Cardiac muscle cell (in vitro differentiated cells and primary cell): ENCODE measurements around the gene SULF2. TPM values are rescaled to one million over a fixed set of nuclear protein-coding genes. Genes with fewer than 3 reads are reported as not detected.

Source experiments
- DNase-seq, 2 donors: peaks; one replicate each; pipeline versions ENCODE4 v3.0.0 to v3.0.0-alpha.2; 2010 to 2017; ENCODE audit warnings: low read depth in 1 of 2, low spot score in 1 of 2
- H3K27ac ChIP-seq: fragments of 200-600 bp; sonication (generic); 2 replicates; pipeline ENCODE4 v1.5.1; 2016
- H3K27me3 ChIP-seq: fragments of 200-600 bp; sonication (generic); 2 replicates; pipeline ENCODE4 v1.6.0; 2016; ENCODE audit warnings: control low read depth
- H3K36me3 ChIP-seq: fragments of 200-600 bp; sonication (generic); 2 replicates; pipeline ENCODE4 v1.5.1; 2016; ENCODE audit warnings: control low read depth
- H3K4me1 ChIP-seq: fragments of 200-600 bp; sonication (generic); 2 replicates; pipeline ENCODE4 v1.8.1; 2017; ENCODE audit warnings: low read depth, mild to moderate bottlenecking, mixed run types
- H3K4me3 ChIP-seq: fragments of 200-600 bp; sonication (generic); 2 replicates; pipeline ENCODE4 v1.5.1; 2016; ENCODE audit warnings: mild to moderate bottlenecking
- H3K9me3 ChIP-seq: fragments of 200-600 bp; sonication (generic); 2 replicates; pipeline ENCODE4 v1.5.1; 2017; ENCODE audit warnings: low read depth, mild to moderate bottlenecking, control low read depth
- CTCF ChIP-seq: IDR thresholded peaks from 2 replicates; pipeline ENCODE4 v1.5.1; 2012; ENCODE audit warnings: low read depth, mild to moderate bottlenecking, low read length
- polyA plus RNA-seq: library from polyadenylated mRNA; unstranded; fragments of >200 nt; fragmentation: Nextera tagmentation; extraction: Ambion mirVana; gene quantifications from 2 replicates; pipeline ENCODE4 v1.2.1, GENCODE V29; 2016
- total RNA-seq: library from RNA; depleted of rRNA; stranded (reverse); fragments of >200 nt; gene quantifications from 2 replicates; pipeline ENCODE4 v1.2.3, GENCODE V29; 2016

The SULF2 gene
- total and polyA plus RNA-seq, 2 experiments from 2014 or later: 4.2 to 9.6 TPM

- Histone ChIP-seq H3K36me3 (no peaks in the 10 kb centered on the region), H3K27me3 (no peaks in the 10 kb centered on the region), H3K4me3 (no peak overlapping the region), H3K9me3 (no peaks in the 10 kb centered on the region), H3K27ac (no peak overlapping the region), H3K4me1 (peaks cover 5% of the 10 kb centered on the region)
- no peak for TF ChIP-seq CTCF
- no peak for DNase-seq
Measured at GRCh38 chr20:47775039-47775438, 10.2 kb downstream of the SULF2 start.

GRCh38 chr20:47774131-47774777 lies 11.0 kb downstream of the SULF2 start:
- Histone ChIP-seq H3K9me3 (no peaks in the 10 kb centered on the region), H3K27ac (no peak overlapping the region), H3K4me1 (peaks cover 5% of the 10 kb centered on the region), H3K4me3 (no peak overlapping the region), H3K36me3 (no peaks in the 10 kb centered on the region), H3K27me3 (no peaks in the 10 kb centered on the region)
- no peak for TF ChIP-seq CTCF
- peak in 1 of 2 donors; percentile 17 for DNase-seq

- H3K4me1 ChIP-seq: peaks cover 5% of the 10 kb centered on the region
- no peak overlapping the region for H3K27ac ChIP-seq
- no peak overlapping the region for H3K4me3 ChIP-seq
- no peaks in the 10 kb centered on the region for H3K27me3 ChIP-seq
- DNase-seq: no peak
- H3K9me3 ChIP-seq: no peaks in the 10 kb centered on the region
- TF ChIP-seq CTCF: no peak
- no peaks in the 10 kb centered on the region for H3K36me3 ChIP-seq
Measured at GRCh38 chr20:47773371-47773786, 11.9 kb downstream of the SULF2 start.

GRCh38 chr20:47770935-47771334 lies 14.3 kb downstream of the SULF2 start:
- Histone ChIP-seq H3K27me3 (no peaks in the 10 kb centered on the region), H3K27ac (no peak overlapping the region), H3K4me1 (peaks cover 5% of the 10 kb centered on the region), H3K36me3 (no peaks in the 10 kb centered on the region), H3K4me3 (no peak overlapping the region), H3K9me3 (no peaks in the 10 kb centered on the region)
- DNase-seq: no peak
- TF ChIP-seq CTCF: no peak

GRCh38 chr20:47768016-47768824 lies 17.1 kb downstream of the SULF2 start:
- Histone ChIP-seq H3K27ac (no peak overlapping the region), H3K4me3 (no peak overlapping the region), H3K27me3 (no peaks in the 10 kb centered on the region), H3K9me3 (no peaks in the 10 kb centered on the region), H3K36me3 (no peaks in the 10 kb centered on the region), H3K4me1 (no peaks in the 10 kb centered on the region)
- TF ChIP-seq CTCF: no peak
- DNase-seq: peak in 1 of 2 donors; percentile 55
